ENCODE measurements around the gene CNN2.
A peak's percentile ranks its signal among the peaks of the same experiment; 100 is the strongest.

DNA sequence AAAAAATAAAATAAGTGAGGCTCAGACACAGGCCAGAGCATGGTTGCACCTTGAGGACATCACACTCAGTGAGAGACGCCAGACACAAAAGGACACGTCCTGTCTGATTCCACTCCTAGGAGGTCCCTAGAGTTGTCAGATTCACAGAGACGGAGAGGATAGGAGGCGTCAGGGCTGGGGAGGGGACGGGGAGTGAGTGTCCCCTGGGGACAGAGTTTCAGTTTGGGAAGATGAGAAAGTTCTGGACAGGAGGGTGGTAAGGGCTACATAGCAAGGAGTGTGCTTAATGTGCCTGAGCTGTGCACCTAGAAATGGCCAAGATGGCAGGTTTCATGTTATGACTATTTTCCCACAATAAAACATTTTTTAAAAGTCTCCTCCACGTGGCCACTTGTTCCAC is 28.3 kb upstream of the CNN2 start:
- TF ChIP-seq, protein P1, sequence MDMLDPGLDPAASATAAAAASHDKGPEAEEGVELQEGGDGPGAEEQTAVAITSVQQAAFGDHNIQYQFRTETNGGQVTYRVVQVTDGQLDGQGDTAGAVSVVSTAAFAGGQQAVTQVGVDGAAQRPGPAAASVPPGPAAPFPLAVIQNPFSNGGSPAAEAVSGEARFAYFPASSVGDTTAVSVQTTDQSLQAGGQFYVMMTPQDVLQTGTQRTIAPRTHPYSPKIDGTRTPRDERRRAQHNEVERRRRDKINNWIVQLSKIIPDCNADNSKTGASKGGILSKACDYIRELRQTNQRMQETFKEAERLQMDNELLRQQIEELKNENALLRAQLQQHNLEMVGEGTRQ (IDR thresholded peaks at IDR 0.05; ENCODE audit: low read depth, low read length): peak; percentile 33; the same call in 1 of the 2 replicates
- TF ChIP-seq, protein P2, sequence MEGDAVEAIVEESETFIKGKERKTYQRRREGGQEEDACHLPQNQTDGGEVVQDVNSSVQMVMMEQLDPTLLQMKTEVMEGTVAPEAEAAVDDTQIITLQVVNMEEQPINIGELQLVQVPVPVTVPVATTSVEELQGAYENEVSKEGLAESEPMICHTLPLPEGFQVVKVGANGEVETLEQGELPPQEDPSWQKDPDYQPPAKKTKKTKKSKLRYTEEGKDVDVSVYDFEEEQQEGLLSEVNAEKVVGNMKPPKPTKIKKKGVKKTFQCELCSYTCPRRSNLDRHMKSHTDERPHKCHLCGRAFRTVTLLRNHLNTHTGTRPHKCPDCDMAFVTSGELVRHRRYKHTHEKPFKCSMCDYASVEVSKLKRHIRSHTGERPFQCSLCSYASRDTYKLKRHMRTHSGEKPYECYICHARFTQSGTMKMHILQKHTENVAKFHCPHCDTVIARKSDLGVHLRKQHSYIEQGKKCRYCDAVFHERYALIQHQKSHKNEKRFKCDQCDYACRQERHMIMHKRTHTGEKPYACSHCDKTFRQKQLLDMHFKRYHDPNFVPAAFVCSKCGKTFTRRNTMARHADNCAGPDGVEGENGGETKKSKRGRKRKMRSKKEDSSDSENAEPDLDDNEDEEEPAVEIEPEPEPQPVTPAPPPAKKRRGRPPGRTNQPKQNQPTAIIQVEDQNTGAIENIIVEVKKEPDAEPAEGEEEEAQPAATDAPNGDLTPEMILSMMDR (conservative IDR thresholded peaks at IDR 0.05; ENCODE audit: low read depth, low read length): no peak
- no peak for TF ChIP-seq NFE2L2 (IDR thresholded peaks at IDR 0.05; ENCODE audit: low read depth, low read length)
- no peak for TF ChIP-seq MAFK (IDR thresholded peaks at IDR 0.05; ENCODE audit: low read depth, low read length)
